Endothelial cell of umbilical vein (primary cell): ENCODE measurements around the gene RASL11A. TPM values are rescaled to one million over a fixed set of nuclear protein-coding genes. Genes with fewer than 3 reads are reported as not detected.
A peak's percentile ranks its signal among the peaks of the same experiment; 100 is the strongest.

Experiments used
- BruUV-seq: library from RNA; stranded (reverse); fragments of 400-500 nt; replicated peaks from 2 replicates; lab custom pipeline; 2021; lab: Mats Ljungman, UMichigan
- CTCF ChIA-PET: fragments of 300-600, 350-600 bp; sonication (Branson Sonifier 250); formaldehyde crosslinking; loops from one replicate; lab custom pipeline; 2021; ENCODE audit warnings: antibody characterized with exemption, inconsistent platforms; lab: Charles Lee
- POLR2A ChIA-PET: fragments of 300-600, 350-600 bp; sonication (Branson Sonifier 250); formaldehyde crosslinking; loops from one replicate; lab custom pipeline; 2021; ENCODE audit warnings: antibody characterized with exemption, inconsistent platforms; lab: Charles Lee
- DNase-seq: peaks from one replicate; pipeline ENCODE4 v3.0.0-alpha.2; 2011; ENCODE audit warnings: low read depth, low spot score
- FAIRE-seq: peaks from 2 replicates; lab custom pipeline; 2011; peaks lifted over from hg19 to GRCh38; lab: Jason Lieb, UNC
- H2AFZ ChIP-seq: 2 replicates; pipeline ENCODE4 v1.6.0; 2012; ENCODE audit warnings: low read depth, low read length, control low read depth, inconsistent platforms
- H3K27ac ChIP-seq: 2 replicates; pipeline ENCODE4 v1.5.1; 2011; ENCODE audit warnings: low read depth, mild to moderate bottlenecking, control low read depth, low read length, moderate library complexity; ENCODE audit not compliant: insufficient read depth
- H3K27me3 ChIP-seq, 2 experiments: 2 replicates each; pipeline versions ENCODE4 v1.6.0 to v1.6.1; 2011; ENCODE audit warnings: low read length in 2 of 2, mixed read lengths in 1 of 2; ENCODE audit not compliant: control insufficient read depth in 2 of 2, insufficient read depth in 2 of 2
- H3K36me3 ChIP-seq, 2 experiments: 2 replicates in 1 of 2; 3 replicates in 1 of 2; pipeline ENCODE4 v1.5.1; 2011; ENCODE audit warnings: low read length in 2 of 2, mild to moderate bottlenecking in 1 of 2, moderate library complexity in 1 of 2; ENCODE audit not compliant: control insufficient read depth in 2 of 2, insufficient read depth in 2 of 2; ENCODE audit errors: extremely low read depth in 1 of 2
- H3K4me1 ChIP-seq: 3 replicates; pipeline ENCODE4 v1.5.1; 2011; ENCODE audit warnings: mild to moderate bottlenecking, low read length; ENCODE audit not compliant: control insufficient read depth, insufficient read depth; ENCODE audit errors: extremely low read depth
- H3K4me2 ChIP-seq: 2 replicates; pipeline ENCODE4 v1.6.1; 2011; ENCODE audit warnings: low read length, control low read depth, mixed read lengths; ENCODE audit not compliant: insufficient read depth
- H3K4me3 ChIP-seq, 3 experiments: fragments of 200-600 bp in 1 of 3; sonication (generic), shearing (Covaris generic) in 1 of 3; replicated peaks in 1 of 3; 2 replicates each; pipeline ENCODE4 v1.5.1; 2011 to 2016; ENCODE audit warnings: control low read depth in 3 of 3, low read length in 3 of 3, mild to moderate bottlenecking in 2 of 3, inconsistent platforms in 1 of 3, low read depth in 1 of 3, moderate library complexity in 1 of 3; ENCODE audit not compliant: insufficient read depth in 1 of 3
- H3K79me2 ChIP-seq: 2 replicates; pipeline ENCODE4 v1.6.0; 2012; ENCODE audit warnings: low read length, inconsistent platforms; ENCODE audit not compliant: control insufficient read depth, insufficient read depth
- H3K9ac ChIP-seq: replicated peaks from 2 replicates; pipeline ENCODE3; 2011; ENCODE audit warnings: low read length, control low read depth; ENCODE audit not compliant: insufficient read depth; ENCODE audit errors: extremely low read depth
- H3K9me1 ChIP-seq: replicated peaks from 3 replicates; pipeline ENCODE4 v1.6.0; 2011; ENCODE audit warnings: mild to moderate bottlenecking, low read length; ENCODE audit not compliant: control insufficient read depth, insufficient read depth; ENCODE audit errors: extremely low read depth
- H3K9me3 ChIP-seq: replicated peaks from 2 replicates; pipeline ENCODE4 v1.5.1; 2012; ENCODE audit warnings: low read length, inconsistent platforms; ENCODE audit not compliant: control insufficient read depth, insufficient read depth
- H4K20me1 ChIP-seq: replicated peaks from 2 replicates; pipeline ENCODE3; 2011; ENCODE audit warnings: mild to moderate bottlenecking, low read length; ENCODE audit not compliant: control insufficient read depth, insufficient read depth; ENCODE audit errors: extremely low read depth
- EZH2 ChIP-seq: IDR thresholded peaks from 2 replicates; pipeline ENCODE4 v1.6.1; 2012; ENCODE audit warnings: borderline replicate concordance, low read depth, mild to moderate bottlenecking, moderate library complexity, low read length, inconsistent platforms; ENCODE audit not compliant: severe bottlenecking
- FOS ChIP-seq: IDR thresholded peaks from 2 replicates; pipeline ENCODE4 v1.6.1; 2011; ENCODE audit warnings: mild to moderate bottlenecking, low read length, moderate library complexity, borderline replicate concordance; ENCODE audit not compliant: insufficient read depth
- GATA2 ChIP-seq: IDR thresholded peaks from 2 replicates; pipeline ENCODE4 v1.7.0; 2011; ENCODE audit warnings: low read depth, mild to moderate bottlenecking, moderate library complexity, mixed read lengths, low read length; ENCODE audit not compliant: insufficient read length, insufficient read depth
- JUN ChIP-seq: IDR thresholded peaks from 2 replicates; pipeline ENCODE4 v1.6.1; 2011; ENCODE audit warnings: borderline replicate concordance, low read depth; ENCODE audit not compliant: insufficient read length, insufficient read depth
- MAX ChIP-seq: IDR thresholded peaks from 2 replicates; pipeline ENCODE4 v1.6.1; 2011; ENCODE audit not compliant: insufficient read depth, insufficient read length
- MYC ChIP-seq: IDR thresholded peaks from one replicate; pipeline ENCODE4 v1.6.1; 2011; ENCODE audit warnings: mild to moderate bottlenecking, low read depth, low read length
- POLR2A ChIP-seq: IDR thresholded peaks from 2 replicates; pipeline ENCODE4 v1.6.1; 2012; ENCODE audit warnings: low read depth, mild to moderate bottlenecking, control low read depth, low read length
- POLR2AphosphoS5 ChIP-seq: IDR thresholded peaks from 2 replicates; pipeline ENCODE4 v1.6.1; 2012; ENCODE audit warnings: low read depth, mild to moderate bottlenecking, control low read depth, low read length, moderate library complexity; ENCODE audit not compliant: insufficient read depth
- dilution Hi-C: fragments of 300-500 bp; cut with MboI; formaldehyde crosslinking; loops from one replicate; pipeline ENCODE4 v1.15.0; 2019; ENCODE audit warnings: low sequenced_read_pairs; ENCODE audit not compliant: extremely low pct_ligation_motif_present
- intact Hi-C: fragments of 100-400 bp; cut with micrococcal nuclease; formaldehyde crosslinking; loops from one replicate; pipeline ENCODE4 v1.10.0; 2022
- polyA plus RNA-seq, 4 experiments: library from polyadenylated mRNA; depleted of rRNA in 3 of 4; stranded (reverse) in 3 of 4; unstranded in 1 of 4; fragments of >200 nt; gene quantifications; 2 replicates each; pipeline versions ENCODE4 v1.2.1 to v1.2.3, GENCODE V29; 2011 to 2012; ENCODE audit warnings: missing spikeins in 1 of 4
- total RNA-seq: library from RNA; stranded (reverse); gene quantifications from 2 replicates; pipeline ENCODE4 v1.2.3, GENCODE V29; 2021
- TF ChIP-seq, protein P1 (sequence below), 2 donors: IDR thresholded peaks; 1 replicate in 1 of 2; 2 replicates in 1 of 2; pipeline ENCODE4 v1.5.1; 2011; ENCODE audit warnings: low read length in 2 of 2, mild to moderate bottlenecking in 2 of 2, moderate library complexity in 2 of 2, control low read depth in 1 of 2, inconsistent platforms in 1 of 2, low read depth in 1 of 2; ENCODE audit not compliant: insufficient read depth in 1 of 2; ENCODE audit errors: extremely low read depth in 1 of 2

RASL11A gene
- total and polyA plus RNA-seq, 2 donors (not counting 3 experiments of a cell fraction or from before 2014, with no cell fraction given): 1.2 to 1.3 TPM

GRCh38 chr13:27269114-27269665 lies 1.4 kb upstream of the RASL11A start:
- Histone ChIP-seq H3K27me3 (peaks cover 3 to 4% of the 10 kb centered on the region in 2 experiments), H3K4me1 (peaks cover 16% of the 10 kb centered on the region), H4K20me1 (no peaks in the 10 kb centered on the region), H3K36me3 (no peaks in the 10 kb centered on the region), H2AFZ (no peak overlapping the region), H3K27ac (no peak overlapping the region), H3K4me3 (no peak overlapping the region), H3K9me3 (no peaks in the 10 kb centered on the region), H3K9ac (no peak overlapping the region), H3K4me2 (no peak overlapping the region), H3K9me1 (no peaks in the 10 kb centered on the region), H3K79me2 (no peaks in the 10 kb centered on the region)
- no peak for TF ChIP-seq POLR2AphosphoS5
- no peak for TF ChIP-seq MYC
- ChIA-PET CTCF (no interaction called here), POLR2A (no interaction called here)
- intact Hi-C loops (no loop called here), dilution Hi-C loops (no loop called here)
- FAIRE-seq (no peak), DNase-seq (no peak)
- no TSS peak for BruUV-seq

- DNase-seq (no peak), FAIRE-seq (no peak)
- peak overlapping the region; percentile 91 for H3K4me2 ChIP-seq
- ChIA-PET CTCF (interaction anchor here (1.5 to 2.4 kb wide), 4 partner anchors 9 to 286 kb away, joined by 4 to 17 read pairs (median 10); no protein-coding TSS in a partner anchor), POLR2A (no interaction called here)
- peak overlapping the region; percentile 36 to 71 (median 67) for H3K4me3 ChIP-seq
- H3K9me1 ChIP-seq: no peaks in the 10 kb centered on the region
- H3K27me3 ChIP-seq: peaks cover 18 to 21% of the 10 kb centered on the region in 2 experiments
- H3K79me2 ChIP-seq: no peaks in the 10 kb centered on the region
- H3K9me3 ChIP-seq: no peaks in the 10 kb centered on the region
- intact Hi-C loops (loop anchor here (2.0 to 5.0 kb wide), 2 partner anchors 91 to 179 kb away; partner anchors contain the start of gene MTIF3), dilution Hi-C loops (no loop called here)
- H3K9ac ChIP-seq: no peak overlapping the region
- no peak overlapping the region for H3K27ac ChIP-seq
- H3K4me1 ChIP-seq: peaks cover 16% of the 10 kb centered on the region
- BruUV-seq: no TSS peak
- H2AFZ ChIP-seq: no peak overlapping the region
- no peak for TF ChIP-seq GATA2
- TF ChIP-seq, protein P1, sequence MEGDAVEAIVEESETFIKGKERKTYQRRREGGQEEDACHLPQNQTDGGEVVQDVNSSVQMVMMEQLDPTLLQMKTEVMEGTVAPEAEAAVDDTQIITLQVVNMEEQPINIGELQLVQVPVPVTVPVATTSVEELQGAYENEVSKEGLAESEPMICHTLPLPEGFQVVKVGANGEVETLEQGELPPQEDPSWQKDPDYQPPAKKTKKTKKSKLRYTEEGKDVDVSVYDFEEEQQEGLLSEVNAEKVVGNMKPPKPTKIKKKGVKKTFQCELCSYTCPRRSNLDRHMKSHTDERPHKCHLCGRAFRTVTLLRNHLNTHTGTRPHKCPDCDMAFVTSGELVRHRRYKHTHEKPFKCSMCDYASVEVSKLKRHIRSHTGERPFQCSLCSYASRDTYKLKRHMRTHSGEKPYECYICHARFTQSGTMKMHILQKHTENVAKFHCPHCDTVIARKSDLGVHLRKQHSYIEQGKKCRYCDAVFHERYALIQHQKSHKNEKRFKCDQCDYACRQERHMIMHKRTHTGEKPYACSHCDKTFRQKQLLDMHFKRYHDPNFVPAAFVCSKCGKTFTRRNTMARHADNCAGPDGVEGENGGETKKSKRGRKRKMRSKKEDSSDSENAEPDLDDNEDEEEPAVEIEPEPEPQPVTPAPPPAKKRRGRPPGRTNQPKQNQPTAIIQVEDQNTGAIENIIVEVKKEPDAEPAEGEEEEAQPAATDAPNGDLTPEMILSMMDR (IDR thresholded peaks at IDR 0.05; ENCODE audit: extremely low read depth in 1 of 2, insufficient read depth in 1 of 2, low read depth in 1 of 2, low read length in 2 of 2): no peak
- TF ChIP-seq FOS: no peak
- no peak for TF ChIP-seq MAX
- no peak for TF ChIP-seq EZH2
- no peak for TF ChIP-seq POLR2A
- no peak for TF ChIP-seq MYC
- TF ChIP-seq POLR2AphosphoS5: no peak
- TF ChIP-seq JUN: no peak
- H3K36me3 ChIP-seq: no peaks in the 10 kb centered on the region
- no peaks in the 10 kb centered on the region for H4K20me1 ChIP-seq
These were observed 1.0 kb downstream of the RASL11A start for GRCh38 chr13:27271570-27272096.
